ENCODE data around the gene DRAXIN. TPM values are rescaled to one million over a fixed set of nuclear protein-coding genes. Genes with fewer than 3 reads are reported as not detected.

DRAXIN gene
- total and polyA plus RNA-seq, 2 donors (not counting 3 experiments of a cell fraction or from before 2014, with no cell fraction given), result 0.44 to 3.2 TPM

GRCh38 chr1:11720525-11720924 lies 29.0 kb downstream of the DRAXIN start:
- no peaks in the 10 kb centered on the region for H3K9me3 ChIP-seq (replicated peaks; ENCODE audit: control insufficient read depth, insufficient read depth, low read length)
- dilution Hi-C loops (cut with MboI; ENCODE audit: extremely low pct_ligation_motif_present, low sequenced_read_pairs), result no loop called here
- no peaks in the 10 kb centered on the region for H3K79me2 ChIP-seq (ENCODE audit: control insufficient read depth, insufficient read depth, low read length)
- H3K36me3 ChIP-seq (ENCODE audit: control insufficient read depth in 2 of 2, extremely low read depth in 1 of 2, insufficient read depth in 2 of 2, low read length in 2 of 2), result no peaks in the 10 kb centered on the region
- POLR2A ChIA-PET, result no interaction called here
- FAIRE-seq (no peak), DNase-seq (ENCODE audit: low read depth, low spot score) (no peak)
- CTCF ChIA-PET, result interaction anchor here (0.9 to 9.8 kb wide), 7 partner anchors 12 to 75 kb away, joined by 3 to 170 read pairs (median 23); partner anchors contain the start of genes AGTRAP, FBXO2, FBXO44 and FBXO6
- BruUV-seq (replicated peaks), result no TSS peak
- H3K9ac ChIP-seq (replicated peaks; ENCODE audit: extremely low read depth, insufficient read depth, low read length), result no peak overlapping the region
- TF ChIP-seq CTCF (IDR thresholded peaks at IDR 0.05; ENCODE audit: extremely low read depth in 1 of 2, insufficient read depth in 1 of 2, low read depth in 1 of 2, low read length in 2 of 2), result no peak
- no peak for TF ChIP-seq GATA2 (IDR thresholded peaks at IDR 0.05; ENCODE audit: insufficient read depth, insufficient read length, low read depth, low read length)
- TF ChIP-seq JUN (IDR thresholded peaks at IDR 0.05; ENCODE audit: borderline replicate concordance, insufficient read depth, insufficient read length, low read depth), result no peak
- TF ChIP-seq MAX (IDR thresholded peaks at IDR 0.05; ENCODE audit: insufficient read depth, insufficient read length), result no peak
- no peak for TF ChIP-seq POLR2A (IDR thresholded peaks at IDR 0.05; ENCODE audit: low read depth, low read length)
- no peak for TF ChIP-seq POLR2AphosphoS5 (IDR thresholded peaks at IDR 0.05; ENCODE audit: insufficient read depth, low read depth, low read length)
- TF ChIP-seq FOS (IDR thresholded peaks at IDR 0.05; ENCODE audit: borderline replicate concordance, insufficient read depth, low read length), result no peak
- TF ChIP-seq MYC (IDR thresholded peaks at IDR 0.05; ENCODE audit: low read depth, low read length), result no peak
- TF ChIP-seq EZH2 (IDR thresholded peaks at IDR 0.05; ENCODE audit: borderline replicate concordance, low read depth, low read length, severe bottlenecking), result no peak
- peaks cover 0 to 4% of the 10 kb centered on the region in 2 experiments for H3K27me3 ChIP-seq (ENCODE audit: control insufficient read depth in 2 of 2, insufficient read depth in 2 of 2, low read length in 2 of 2)
- H3K4me2 ChIP-seq (ENCODE audit: insufficient read depth, low read length), result no peak overlapping the region
- intact Hi-C loops (cut with micrococcal nuclease), result no loop called here
- H3K4me3 ChIP-seq (replicated peaks in 1 of 3; ENCODE audit: insufficient read depth in 1 of 3, low read depth in 1 of 3, low read length in 3 of 3), result no peak overlapping the region
- no peaks in the 10 kb centered on the region for H3K9me1 ChIP-seq (replicated peaks; ENCODE audit: control insufficient read depth, extremely low read depth, insufficient read depth, low read length)
- peaks cover 4% of the 10 kb centered on the region for H3K4me1 ChIP-seq (ENCODE audit: control insufficient read depth, extremely low read depth, insufficient read depth, low read length)
- H3K27ac ChIP-seq (ENCODE audit: insufficient read depth, low read depth, low read length), result no peak overlapping the region
- H2AFZ ChIP-seq (ENCODE audit: low read depth, low read length), result no peak overlapping the region
- no peaks in the 10 kb centered on the region for H4K20me1 ChIP-seq (replicated peaks; ENCODE audit: control insufficient read depth, extremely low read depth, insufficient read depth, low read length)
